ENCODE results near the gene SH2B3.
"Not testable (repeated sequence)": the region's sequence is repeated elsewhere in the genome, so short reads cannot be mapped to it uniquely, and the experiment has no call there.

Gene SH2B3

GRCh38 chr12:111405859-111406473, at the start of gene SH2B3:
Gene SH2B3, plus strand, starts transcription at chr12:111405923. Its CDS starts 12,223 bp downstream, at chr12:111418146.
- in situ Hi-C loops (cut with MboI; ENCODE audit: low sequenced_read_pairs) = loop anchor here (5.0 kb wide), 1 partner anchor 41 kb away; no protein-coding TSS in a partner anchor

- in situ Hi-C loops (cut with MboI; ENCODE audit: low sequenced_read_pairs) = no loop called here
These were observed 46.4 kb upstream of the SH2B3 start for GRCh38 chr12:111359231-111359913.

GRCh38 chr12:111359914-111360276, 45.8 kb upstream of the SH2B3 start:
- in situ Hi-C loops (cut with MboI; ENCODE audit: low sequenced_read_pairs) = no loop called here

- in situ Hi-C loops (cut with MboI; ENCODE audit: low sequenced_read_pairs) = no loop called here
These were observed 45.3 kb upstream of the SH2B3 start for GRCh38 chr12:111360325-111360930.

- in situ Hi-C loops (cut with MboI; ENCODE audit: low sequenced_read_pairs) = no loop called here
These were observed 44.5 kb upstream of the SH2B3 start for GRCh38 chr12:111361073-111361716.

DNA sequence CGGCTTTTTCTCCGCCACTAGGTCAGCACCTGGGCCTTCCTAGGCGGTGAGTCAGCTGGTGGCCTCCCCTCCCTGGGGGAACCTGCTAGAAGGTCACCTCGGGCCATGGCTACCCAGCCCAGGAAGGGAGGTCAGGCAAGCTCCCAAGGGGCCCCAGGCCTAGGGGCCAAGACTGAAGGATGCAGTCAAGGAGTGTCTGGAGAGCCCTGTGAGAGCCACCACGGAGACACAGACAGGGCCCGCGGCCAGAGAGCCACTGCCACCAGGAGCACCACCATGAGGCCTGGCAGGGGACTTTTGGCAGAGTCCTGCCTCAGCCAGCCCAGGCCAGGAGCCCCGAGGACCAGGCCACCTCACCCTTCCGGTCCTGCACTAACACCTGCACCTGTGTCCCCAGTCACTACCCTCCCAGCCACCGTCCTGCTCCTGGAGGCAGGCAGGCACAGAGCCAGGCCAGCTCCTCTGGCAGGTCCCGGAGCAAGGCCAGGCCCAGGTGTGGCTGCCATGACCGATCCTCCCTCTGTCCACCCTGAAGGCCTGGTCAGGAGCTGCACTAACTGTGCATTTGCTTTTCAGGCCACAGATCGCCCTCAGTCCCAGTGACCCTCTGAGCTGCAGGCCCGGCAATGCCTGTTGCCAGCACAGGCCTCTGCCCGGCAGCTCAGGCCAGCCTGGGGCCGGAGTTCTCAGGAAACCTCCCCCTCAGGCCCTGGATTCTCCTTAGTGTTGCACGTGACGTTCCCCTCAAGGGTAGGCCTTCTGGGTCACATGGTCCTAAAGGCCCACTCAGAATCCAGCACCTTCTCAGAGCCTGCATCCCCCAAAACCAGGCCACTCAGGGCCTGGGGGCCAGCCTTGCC, 43.8 kb upstream of the SH2B3 start:
- in situ Hi-C loops (cut with MboI; ENCODE audit: low sequenced_read_pairs) = no loop called here

DNA sequence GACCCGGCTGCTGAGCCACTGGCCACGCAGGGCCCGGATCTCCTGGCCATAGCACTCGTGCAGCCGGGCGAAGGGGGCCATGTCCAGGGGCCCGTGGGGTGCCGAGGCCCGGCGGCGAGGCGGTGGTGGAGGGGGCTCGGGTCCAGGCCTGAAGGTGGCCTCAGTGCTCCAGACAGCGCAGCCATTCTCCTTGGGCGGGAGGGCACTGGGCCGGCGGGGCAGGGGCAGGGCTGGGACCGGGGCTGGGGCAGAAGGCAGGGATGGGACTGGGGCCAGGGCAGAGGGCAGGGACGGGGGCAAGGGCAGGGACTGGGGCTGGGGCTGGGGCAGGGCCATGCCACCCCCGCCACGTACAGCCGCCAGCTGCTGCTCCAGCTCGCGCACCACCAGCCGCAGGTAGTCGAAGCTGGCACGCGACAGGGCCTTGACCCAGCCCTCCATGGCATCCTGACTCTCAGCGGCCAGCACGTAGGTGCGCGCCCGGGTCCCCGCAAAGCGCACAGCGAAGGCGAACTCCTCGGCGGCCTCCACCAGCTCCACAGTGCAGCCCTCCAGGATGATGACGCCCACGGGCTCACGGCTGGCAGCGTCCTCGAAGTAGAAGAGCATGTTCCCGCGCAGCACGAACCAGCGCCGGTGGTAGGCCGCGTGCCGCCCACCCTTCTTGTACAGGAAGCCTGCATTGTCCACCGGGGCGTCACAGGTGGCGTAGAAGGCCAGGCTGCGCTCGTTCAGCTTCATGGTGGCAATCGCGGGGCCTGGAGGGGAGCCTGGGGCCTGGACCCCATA, 42.8 kb upstream of the SH2B3 start:
- in situ Hi-C loops (cut with MboI; ENCODE audit: low sequenced_read_pairs) = no loop called here

GRCh38 chr12:111363578-111363977, 42.1 kb upstream of the SH2B3 start:
- in situ Hi-C loops (cut with MboI; ENCODE audit: low sequenced_read_pairs) = no loop called here

DNA sequence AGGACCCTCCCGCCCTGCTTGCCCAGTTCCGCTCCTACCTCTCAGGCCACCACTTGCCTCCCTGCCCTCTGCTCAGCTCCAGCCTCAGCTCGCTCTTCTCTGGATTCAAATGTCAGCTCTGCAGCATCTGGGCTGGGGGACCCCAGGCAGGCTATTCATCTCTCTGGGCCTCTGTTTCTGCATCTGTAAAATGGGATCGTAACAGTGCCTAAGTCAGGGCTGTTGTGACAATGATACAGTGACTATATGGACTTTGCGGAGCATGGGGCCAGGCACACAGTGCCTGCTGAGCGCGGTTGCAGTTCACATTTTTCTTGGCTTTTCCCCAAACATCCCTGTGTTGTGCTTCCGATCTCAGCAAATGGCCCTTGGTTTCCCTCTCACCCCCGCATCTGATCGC, 39.6 kb upstream of the SH2B3 start:
- in situ Hi-C loops (cut with MboI; ENCODE audit: low sequenced_read_pairs) = no loop called here

- in situ Hi-C loops (cut with MboI; ENCODE audit: low sequenced_read_pairs) = no loop called here
These were observed 39.1 kb upstream of the SH2B3 start for GRCh38 chr12:111366583-111366982.

DNA sequence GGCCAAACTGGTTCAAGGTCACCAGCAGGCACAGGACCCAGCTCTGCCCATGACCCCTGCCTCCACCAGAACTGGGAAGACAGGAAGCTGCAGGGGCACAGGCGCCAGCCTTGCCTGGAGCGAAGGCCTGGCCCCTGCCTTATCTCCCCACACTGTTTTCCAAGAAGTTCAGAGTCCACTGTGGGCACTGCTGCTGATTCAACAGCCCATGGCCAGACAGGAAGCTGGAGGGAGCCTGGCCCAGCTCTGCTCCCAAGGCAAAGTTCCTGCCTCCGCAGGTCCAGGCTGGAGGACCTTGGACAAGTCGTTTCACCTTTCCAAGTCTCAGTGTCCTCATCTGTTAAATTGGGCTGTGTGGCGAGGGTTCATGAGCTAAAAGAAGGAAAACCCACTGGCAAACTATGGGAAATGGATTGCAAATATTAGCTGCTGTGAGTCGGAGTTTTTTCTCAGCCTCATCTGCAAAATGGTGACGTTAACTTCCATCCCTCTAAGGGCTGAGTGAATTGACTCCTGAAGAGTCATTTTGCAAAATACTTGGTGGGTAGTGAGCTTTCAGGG, 38.0 kb upstream of the SH2B3 start:
- in situ Hi-C loops (cut with MboI; ENCODE audit: low sequenced_read_pairs) = no loop called here

DNA sequence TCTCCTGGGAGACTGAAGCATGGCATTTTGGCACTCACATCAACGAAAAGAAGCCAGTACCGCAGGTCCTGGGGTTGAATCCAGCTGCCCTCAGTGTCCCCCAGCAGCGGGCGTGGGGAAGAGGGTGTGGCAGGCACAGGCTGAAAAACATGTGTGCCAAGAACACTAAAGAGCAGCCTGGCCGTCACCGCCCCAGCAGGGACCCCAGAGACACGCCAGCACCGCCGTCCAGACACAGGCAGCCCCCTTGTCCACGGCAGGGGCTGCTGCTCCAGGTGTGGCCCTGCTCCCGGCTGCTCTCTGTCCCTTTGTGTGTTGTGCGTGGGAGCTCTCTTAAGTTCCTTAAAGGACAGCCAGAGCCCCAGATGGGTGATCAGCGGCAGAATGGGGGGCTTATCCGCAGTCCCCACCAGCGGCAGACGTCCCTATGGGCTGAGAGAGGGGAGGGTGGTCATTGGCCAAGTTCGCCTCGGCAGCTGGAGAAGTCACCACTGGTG, 37.4 kb upstream of the SH2B3 start:
- in situ Hi-C loops (cut with MboI; ENCODE audit: low sequenced_read_pairs) = no loop called here

GRCh38 chr12:111368788-111369495, 36.8 kb upstream of the SH2B3 start, which contains the start of gene PHETA1:
Gene PHETA1, minus strand, starts transcription at chr12:111369095. Its CDS starts 5,668 bp downstream, at chr12:111363427.
- in situ Hi-C loops (cut with MboI; ENCODE audit: low sequenced_read_pairs) = no loop called here

GRCh38 chr12:111369496-111370220, 36.1 kb upstream of the SH2B3 start:
- in situ Hi-C loops (cut with MboI; ENCODE audit: low sequenced_read_pairs) = no loop called here

DNA sequence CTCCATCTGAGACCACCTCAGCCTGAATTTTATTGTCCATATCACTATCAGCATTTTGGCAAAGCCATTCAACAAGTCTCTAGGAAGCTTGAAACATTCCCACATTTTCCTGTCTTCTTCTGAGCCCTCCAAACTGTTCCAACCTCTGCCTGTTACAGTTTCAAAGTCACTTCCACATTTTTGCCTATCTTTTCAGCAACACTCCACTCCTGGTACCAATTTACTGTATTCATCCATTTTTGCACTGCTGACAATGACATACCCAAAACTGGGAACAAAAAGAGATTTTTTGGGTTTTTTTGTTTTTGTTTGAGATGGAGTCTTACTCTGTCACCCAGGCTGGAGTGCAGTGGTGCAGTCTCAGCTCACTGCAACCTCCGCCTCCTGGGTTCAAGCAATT, 32.5 kb upstream of the SH2B3 start:
- in situ Hi-C loops (cut with MboI; ENCODE audit: low sequenced_read_pairs) = not testable (repeated sequence)

DNA sequence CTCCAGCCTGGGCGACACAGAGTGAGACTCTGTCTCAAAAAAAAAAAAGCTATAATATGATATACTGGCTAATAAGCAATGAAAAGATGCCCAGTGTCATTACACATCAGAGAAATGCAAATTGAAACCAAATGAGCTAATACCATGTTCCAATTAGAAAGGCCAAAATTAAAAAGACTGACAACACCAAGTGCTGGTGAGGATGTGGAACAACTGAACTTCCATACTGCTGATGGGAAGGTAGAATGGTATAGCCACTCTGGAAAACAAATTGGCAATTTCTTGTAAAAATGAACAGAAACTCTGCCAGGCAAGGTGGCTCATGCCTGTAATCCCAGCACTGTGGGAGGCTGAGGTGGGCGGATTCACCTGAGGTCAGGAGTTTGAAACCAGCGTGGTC, 28.3 kb upstream of the SH2B3 start:
- in situ Hi-C loops (cut with MboI; ENCODE audit: low sequenced_read_pairs) = no loop called here

- in situ Hi-C loops (cut with MboI; ENCODE audit: low sequenced_read_pairs) = no loop called here
These were observed 25.7 kb upstream of the SH2B3 start for GRCh38 chr12:111379942-111380554.

- in situ Hi-C loops (cut with MboI; ENCODE audit: low sequenced_read_pairs) = no loop called here
These were observed 21.1 kb upstream of the SH2B3 start for GRCh38 chr12:111384596-111384995.

Measured in HL-60/S4 treated with phorbol 12-myristate 13-acetate at 8.2 ng/mL for 4 days and 3 days (cell line).